ENCODE measurements around the gene MCRS1.

MCRS1 gene

DNA sequence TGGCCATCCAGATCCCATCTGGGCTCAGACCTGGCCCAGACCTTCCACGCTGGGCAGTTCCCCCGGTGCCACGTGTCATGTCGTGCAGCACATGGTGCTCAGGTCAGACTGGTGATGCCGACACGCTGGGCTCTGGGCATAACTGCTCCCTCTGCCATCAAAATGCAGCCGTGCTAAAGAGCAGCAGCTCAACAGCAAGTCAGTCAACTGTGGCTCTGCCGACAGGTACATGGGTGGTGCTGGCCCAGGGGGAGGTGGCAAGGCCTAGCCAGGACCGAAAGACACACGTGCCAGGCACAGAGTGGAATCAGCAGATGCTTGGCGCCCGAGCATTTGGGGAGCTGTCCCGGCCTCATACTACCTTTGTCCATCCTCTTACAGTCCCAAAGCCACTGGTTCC is 1.6 kb downstream of the MCRS1 start:
- no peak overlapping the region for H3K4me3 ChIP-seq (ENCODE audit: low read length)
- no peak for DNase-seq (ENCODE audit: low read depth)
- TF ChIP-seq, protein P1, sequence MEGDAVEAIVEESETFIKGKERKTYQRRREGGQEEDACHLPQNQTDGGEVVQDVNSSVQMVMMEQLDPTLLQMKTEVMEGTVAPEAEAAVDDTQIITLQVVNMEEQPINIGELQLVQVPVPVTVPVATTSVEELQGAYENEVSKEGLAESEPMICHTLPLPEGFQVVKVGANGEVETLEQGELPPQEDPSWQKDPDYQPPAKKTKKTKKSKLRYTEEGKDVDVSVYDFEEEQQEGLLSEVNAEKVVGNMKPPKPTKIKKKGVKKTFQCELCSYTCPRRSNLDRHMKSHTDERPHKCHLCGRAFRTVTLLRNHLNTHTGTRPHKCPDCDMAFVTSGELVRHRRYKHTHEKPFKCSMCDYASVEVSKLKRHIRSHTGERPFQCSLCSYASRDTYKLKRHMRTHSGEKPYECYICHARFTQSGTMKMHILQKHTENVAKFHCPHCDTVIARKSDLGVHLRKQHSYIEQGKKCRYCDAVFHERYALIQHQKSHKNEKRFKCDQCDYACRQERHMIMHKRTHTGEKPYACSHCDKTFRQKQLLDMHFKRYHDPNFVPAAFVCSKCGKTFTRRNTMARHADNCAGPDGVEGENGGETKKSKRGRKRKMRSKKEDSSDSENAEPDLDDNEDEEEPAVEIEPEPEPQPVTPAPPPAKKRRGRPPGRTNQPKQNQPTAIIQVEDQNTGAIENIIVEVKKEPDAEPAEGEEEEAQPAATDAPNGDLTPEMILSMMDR (IDR thresholded peaks at IDR 0.05; ENCODE audit: insufficient read depth, low read depth, low read length, missing control alignments), result no peak

DNA sequence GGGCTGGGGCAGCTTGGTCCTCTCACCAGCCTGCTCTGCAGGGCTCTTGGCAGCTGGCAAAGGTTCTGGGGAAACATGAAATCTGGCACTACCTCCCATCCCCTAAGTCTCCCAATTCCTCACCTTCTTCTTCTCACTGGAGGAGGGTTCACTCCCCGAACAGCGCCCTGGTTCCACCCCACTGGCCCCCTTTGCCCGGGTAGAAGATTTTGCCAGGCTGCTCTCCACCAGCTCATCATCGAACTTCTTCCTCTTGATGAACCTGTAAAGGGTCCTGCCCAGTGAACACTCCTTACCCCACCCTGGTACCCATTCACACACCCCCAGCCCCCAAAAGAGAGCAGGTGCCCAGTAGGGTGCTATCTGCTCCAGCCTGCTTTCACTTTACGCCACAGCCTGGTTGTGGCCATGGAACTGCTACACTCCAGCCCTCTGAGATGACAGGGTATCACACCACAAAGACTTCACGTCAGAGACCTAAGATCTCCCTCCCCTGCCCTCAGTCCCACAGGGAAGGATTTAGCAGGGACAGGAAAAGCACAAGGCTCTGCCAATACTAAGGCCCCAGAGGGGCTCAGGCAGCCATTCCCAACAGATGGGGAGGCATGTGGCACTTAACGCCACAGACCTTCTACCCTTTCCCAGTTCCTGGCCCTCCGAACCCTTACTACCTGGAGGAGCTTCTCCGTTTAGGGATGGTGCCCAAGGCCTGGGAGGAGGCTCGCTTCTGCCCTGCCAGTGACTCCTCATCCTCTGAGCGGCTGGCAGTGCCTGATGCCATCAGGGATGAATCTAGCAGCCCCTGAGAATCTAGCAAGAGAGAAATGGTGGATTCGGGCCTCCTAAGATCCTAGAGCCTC is 2.3 kb downstream of the MCRS1 start:
- H3K4me3 ChIP-seq (ENCODE audit: low read length), result no peak overlapping the region
- TF ChIP-seq, protein P1 (IDR thresholded peaks at IDR 0.05; ENCODE audit: insufficient read depth, low read depth, low read length, missing control alignments), result no peak
- DNase-seq (ENCODE audit: low read depth), result no peak

DNA sequence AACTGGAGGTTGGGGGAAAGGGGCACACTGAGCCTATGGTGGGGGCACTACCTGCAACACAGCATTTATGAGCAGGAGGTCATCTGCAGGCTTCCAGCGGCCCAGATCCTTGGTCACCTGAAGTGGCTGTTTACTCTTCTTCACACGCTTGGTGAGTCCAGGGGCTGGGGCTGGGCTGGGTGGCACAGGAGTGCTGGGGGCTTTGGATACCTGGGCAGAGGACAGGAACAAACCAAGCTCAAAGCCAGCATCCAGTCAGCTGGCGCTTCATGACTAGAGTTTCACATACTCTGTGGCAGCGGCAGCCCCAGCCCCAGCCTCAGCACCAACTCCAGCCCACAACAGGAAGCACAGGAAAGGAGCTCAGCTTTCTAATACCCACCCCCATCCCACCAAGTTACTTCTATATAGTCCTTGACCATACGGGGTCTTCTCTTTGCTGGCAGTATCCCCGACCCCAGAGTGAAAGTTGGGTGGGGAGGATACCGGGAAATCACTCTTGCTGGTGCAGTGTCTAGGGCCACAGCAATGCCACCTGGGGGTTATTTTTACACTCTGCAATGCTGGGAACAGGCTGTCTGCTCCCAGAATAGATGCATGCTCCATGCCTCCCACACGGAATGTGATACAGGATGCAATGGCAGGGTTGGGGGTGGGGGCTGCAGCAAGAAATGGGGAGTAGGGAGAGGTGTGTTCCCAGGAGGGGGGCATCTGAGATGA is 3.1 kb downstream of the MCRS1 start:
- no peak for DNase-seq (ENCODE audit: low read depth)
- TF ChIP-seq, protein P1 (IDR thresholded peaks at IDR 0.05; ENCODE audit: insufficient read depth, low read depth, low read length, missing control alignments), result no peak
- H3K4me3 ChIP-seq (ENCODE audit: low read length), result no peak overlapping the region

DNA sequence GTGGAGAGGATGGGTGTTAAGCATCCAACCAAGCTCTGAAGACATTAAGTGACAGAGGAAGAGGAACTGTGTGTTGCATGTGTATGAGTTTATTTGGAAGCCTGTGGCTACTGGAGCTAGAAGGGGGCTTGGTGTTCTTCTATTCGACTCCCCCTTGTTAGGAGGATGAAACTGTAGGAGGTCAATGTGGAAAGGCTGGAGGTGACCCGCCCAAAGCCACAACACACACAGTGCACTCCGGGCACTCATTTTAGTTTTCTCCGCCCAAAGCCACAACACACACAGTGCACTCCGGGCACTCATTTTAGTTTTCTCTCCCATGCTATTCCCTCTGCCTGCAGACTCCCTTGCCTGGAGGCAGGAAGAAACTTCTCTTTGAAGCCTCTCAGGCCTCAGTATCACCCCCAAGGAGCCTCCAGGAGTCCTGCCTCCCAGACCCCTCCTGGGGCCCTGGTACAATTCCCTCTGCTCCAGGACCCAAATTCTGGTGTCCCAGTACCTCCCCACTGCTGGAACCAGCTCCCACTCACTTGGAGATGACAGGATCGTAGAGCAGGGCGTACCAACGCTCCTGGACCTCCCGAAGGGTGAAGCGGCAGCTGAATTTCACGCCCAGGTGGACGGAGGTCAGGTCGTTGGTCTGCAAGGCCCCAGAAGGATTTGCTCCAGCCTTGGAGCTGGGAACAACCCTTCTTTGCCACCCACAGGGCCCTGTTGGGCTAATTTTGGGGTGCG is 3.8 kb downstream of the MCRS1 start:
- H3K4me3 ChIP-seq (ENCODE audit: low read length), result no peak overlapping the region
- no peak for DNase-seq (ENCODE audit: low read depth)
- TF ChIP-seq, protein P1 (IDR thresholded peaks at IDR 0.05; ENCODE audit: insufficient read depth, low read depth, low read length, missing control alignments), result no peak

DNA sequence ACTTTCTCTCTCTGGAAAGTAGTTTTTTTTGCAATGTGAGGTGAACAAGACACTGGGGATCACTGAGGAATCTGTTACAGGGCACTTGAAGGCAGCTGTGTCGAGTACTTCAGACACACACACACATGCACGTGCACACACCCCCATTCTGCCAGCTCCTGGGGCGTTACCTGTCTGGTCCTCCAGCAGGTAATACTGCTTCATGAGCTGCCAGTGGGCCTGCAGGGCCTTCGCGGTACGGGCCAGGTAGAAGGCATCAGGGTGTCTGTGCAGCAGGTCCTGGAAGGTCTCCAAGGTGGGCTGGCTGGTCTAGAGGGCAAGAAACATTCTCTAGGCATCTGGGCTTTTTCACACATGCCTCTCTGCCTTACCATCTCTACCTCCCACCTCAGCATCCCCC is 5.1 kb downstream of the MCRS1 start:
- TF ChIP-seq, protein P1 (IDR thresholded peaks at IDR 0.05; ENCODE audit: insufficient read depth, low read depth, low read length, missing control alignments), result no peak
- H3K4me3 ChIP-seq (ENCODE audit: low read length), result no peak overlapping the region
- no peak for DNase-seq (ENCODE audit: low read depth)

DNA sequence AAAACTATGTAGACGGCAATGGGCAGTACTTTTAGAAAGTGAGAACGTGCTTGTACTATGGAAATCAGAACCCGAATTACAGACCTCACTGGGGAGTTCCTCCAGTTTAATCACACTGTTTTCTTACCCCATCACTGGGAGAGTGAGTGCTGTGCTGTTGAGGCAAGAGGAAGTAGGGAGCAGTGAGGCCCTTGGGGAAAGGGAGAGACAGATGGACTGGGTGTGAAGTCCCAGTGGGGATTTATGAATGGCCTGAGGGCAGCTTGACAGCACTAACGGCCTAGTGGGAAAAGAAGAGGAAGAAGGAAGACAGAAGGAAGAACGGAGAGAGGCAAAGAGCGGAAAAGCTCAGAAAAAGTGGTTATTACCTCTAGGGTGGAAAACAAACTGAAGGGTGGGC is 5.7 kb downstream of the MCRS1 start:
- TF ChIP-seq, protein P1 (IDR thresholded peaks at IDR 0.05; ENCODE audit: insufficient read depth, low read depth, low read length, missing control alignments), result no peak
- H3K4me3 ChIP-seq (ENCODE audit: low read length), result no peak overlapping the region
- no peak for DNase-seq (ENCODE audit: low read depth)
